Right atrium auricular region (tissue), 2 donors: ENCODE measurements around the gene PGM1. TPM values are rescaled to one million over a fixed set of nuclear protein-coding genes. Genes with fewer than 3 reads are reported as not detected.

Source experiments
- DNase-seq: peaks from one replicate; pipeline ENCODE4 v3.0.0-alpha.2; 2019; ENCODE audit warnings: low spot score
- H3K27ac ChIP-seq, 2 donors: fragments of 200-600 bp; sonication (generic); 1 replicate in 1 of 2; 2 replicates in 1 of 2; pipeline ENCODE4 v1.5.1; 2016 to 2019
- H3K27me3 ChIP-seq, 2 donors: fragments of 200-600 bp; sonication (generic); one replicate each; pipeline versions ENCODE4 v1.5.1 to v1.6.0; 2017 to 2019
- H3K36me3 ChIP-seq: fragments of 200-600 bp; sonication (generic); one replicate; pipeline ENCODE4 v1.5.1; 2016
- H3K4me1 ChIP-seq, 2 donors: fragments of 200-600 bp; sonication (generic); one replicate each; pipeline versions ENCODE4 v1.5.1 to v1.6.0; 2017 to 2019
- H3K4me3 ChIP-seq, 2 donors: fragments of 200-600 bp; sonication (generic); 1 replicate in 1 of 2; 2 replicates in 1 of 2; pipeline ENCODE4 v1.5.1; 2017 to 2019; ENCODE audit warnings: mild to moderate bottlenecking in 1 of 2, moderate library complexity in 1 of 2
- H3K9me3 ChIP-seq, 2 donors: fragments of 200-600 bp; sonication (generic); one replicate each; pipeline ENCODE4 v1.5.1; 2019
- total RNA-seq, 2 donors: library from RNA; depleted of rRNA; stranded (reverse); fragments of >200 nt; gene quantifications; one replicate each; pipeline ENCODE4 v1.1.0, GENCODE V29; 2016
- TF ChIP-seq, protein P1 (sequence below), 2 donors: fragments of 200-600 bp; sonication (generic); IDR thresholded peaks; one replicate each; pipeline ENCODE4 v1.5.1; 2019; ENCODE audit warnings: antibody characterized with exemption in 2 of 2

The PGM1 gene
- total RNA-seq, 2 donors from 2014 or later = 171 to 258 TPM

GRCh38 chr1:63635681-63636080 is 42.5 kb downstream of the PGM1 start:
- DNase-seq = no peak
- no peaks in the 10 kb centered on the region for H3K27me3 ChIP-seq
- TF ChIP-seq, protein P1, sequence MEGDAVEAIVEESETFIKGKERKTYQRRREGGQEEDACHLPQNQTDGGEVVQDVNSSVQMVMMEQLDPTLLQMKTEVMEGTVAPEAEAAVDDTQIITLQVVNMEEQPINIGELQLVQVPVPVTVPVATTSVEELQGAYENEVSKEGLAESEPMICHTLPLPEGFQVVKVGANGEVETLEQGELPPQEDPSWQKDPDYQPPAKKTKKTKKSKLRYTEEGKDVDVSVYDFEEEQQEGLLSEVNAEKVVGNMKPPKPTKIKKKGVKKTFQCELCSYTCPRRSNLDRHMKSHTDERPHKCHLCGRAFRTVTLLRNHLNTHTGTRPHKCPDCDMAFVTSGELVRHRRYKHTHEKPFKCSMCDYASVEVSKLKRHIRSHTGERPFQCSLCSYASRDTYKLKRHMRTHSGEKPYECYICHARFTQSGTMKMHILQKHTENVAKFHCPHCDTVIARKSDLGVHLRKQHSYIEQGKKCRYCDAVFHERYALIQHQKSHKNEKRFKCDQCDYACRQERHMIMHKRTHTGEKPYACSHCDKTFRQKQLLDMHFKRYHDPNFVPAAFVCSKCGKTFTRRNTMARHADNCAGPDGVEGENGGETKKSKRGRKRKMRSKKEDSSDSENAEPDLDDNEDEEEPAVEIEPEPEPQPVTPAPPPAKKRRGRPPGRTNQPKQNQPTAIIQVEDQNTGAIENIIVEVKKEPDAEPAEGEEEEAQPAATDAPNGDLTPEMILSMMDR (IDR thresholded peaks at IDR 0.05) = no peak
- H3K27ac ChIP-seq = no peak overlapping the region
- H3K36me3 ChIP-seq = peaks cover 82% of the 10 kb centered on the region
- no peaks in the 10 kb centered on the region for H3K4me1 ChIP-seq
- no peak overlapping the region for H3K4me3 ChIP-seq
- H3K9me3 ChIP-seq = no peaks in the 10 kb centered on the region

DNA sequence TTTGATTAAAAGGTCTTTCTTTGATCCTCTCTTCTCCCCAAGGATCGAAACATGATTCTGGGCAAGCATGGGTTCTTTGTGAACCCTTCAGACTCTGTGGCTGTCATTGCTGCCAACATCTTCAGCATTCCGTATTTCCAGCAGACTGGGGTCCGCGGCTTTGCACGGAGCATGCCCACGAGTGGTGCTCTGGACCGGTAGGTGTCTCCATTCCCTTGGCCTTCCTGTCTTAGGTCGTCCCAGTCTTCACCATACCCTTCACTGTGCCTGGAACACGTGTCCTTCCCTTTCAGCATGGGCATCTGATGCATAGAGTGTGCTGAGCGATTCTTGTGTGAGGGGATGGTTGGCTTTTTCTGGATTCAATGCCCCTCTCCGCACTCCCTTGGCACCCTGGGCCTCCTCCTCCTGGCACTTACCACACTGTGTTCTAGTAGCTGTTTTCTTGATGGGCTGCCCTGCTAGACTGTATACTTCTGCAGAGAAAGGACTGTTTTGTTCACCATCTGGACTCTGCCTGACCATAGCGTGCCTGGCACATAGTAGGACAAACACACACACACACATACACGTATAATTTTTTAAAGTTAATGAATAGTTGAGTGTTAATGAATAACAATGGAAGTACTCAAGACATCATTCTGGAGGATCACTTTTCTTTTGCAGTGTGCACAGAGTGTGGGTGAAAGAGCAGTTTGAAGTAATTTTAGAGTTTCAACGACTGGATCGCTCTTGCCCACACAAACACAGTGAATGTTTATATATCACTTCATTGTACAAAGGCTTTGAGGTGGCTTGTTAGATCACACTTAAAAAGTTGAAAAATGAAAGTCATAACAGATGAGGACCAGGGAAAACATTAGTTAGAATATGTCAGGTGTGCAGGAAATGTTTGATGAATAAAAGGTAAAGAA is 43.2 kb downstream of the PGM1 start:
- Histone ChIP-seq H3K36me3 (peaks cover 76% of the 10 kb centered on the region), H3K9me3 (no peaks in the 10 kb centered on the region), H3K4me3 (no peak overlapping the region), H3K4me1 (no peaks in the 10 kb centered on the region), H3K27me3 (no peaks in the 10 kb centered on the region), H3K27ac (no peak overlapping the region)
- TF ChIP-seq, protein P1 (IDR thresholded peaks at IDR 0.05) = no peak
- no peak for DNase-seq

DNA sequence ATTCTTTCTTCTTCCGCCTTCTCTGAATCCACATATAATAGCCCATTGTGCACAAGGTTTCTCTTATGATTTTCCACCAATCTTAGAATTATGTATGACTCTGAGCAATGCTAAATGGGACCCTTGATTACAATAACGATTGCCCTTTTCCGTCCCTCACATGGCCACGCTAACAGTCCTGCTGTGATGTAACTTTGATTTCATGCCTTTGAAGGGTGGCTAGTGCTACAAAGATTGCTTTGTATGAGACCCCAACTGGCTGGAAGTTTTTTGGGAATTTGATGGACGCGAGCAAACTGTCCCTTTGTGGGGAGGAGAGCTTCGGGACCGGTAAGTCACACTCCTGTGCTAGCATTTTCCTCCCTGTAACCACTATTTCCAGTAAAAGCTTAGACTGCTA is 45.3 kb downstream of the PGM1 start:
- peaks cover 58% of the 10 kb centered on the region for H3K36me3 ChIP-seq
- no peak overlapping the region for H3K4me3 ChIP-seq
- TF ChIP-seq, protein P1 (IDR thresholded peaks at IDR 0.05) = no peak
- H3K27me3 ChIP-seq = no peaks in the 10 kb centered on the region
- H3K9me3 ChIP-seq = no peaks in the 10 kb centered on the region
- H3K27ac ChIP-seq = no peak overlapping the region
- no peak for DNase-seq
- peaks cover 0 to 5% of the 10 kb centered on the region in 2 donors for H3K4me1 ChIP-seq

DNA sequence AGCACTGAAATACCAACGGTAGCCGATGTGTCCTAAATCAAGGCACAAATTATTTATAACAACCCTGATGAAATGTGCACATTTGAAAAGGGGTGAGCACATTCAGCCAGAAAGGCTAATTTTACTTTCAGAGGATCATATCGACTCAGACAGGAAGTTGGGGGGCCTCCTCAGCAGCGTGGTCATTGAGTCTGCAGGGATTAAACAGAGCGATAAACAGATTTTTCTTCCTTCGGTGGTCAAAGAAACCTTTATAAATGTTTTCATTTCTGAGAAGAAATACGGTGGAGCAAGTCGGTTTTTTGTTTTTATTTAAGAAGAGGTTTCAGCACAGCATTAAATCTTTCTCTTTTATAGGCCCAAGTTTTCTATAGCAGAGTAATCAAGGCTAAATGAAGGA is 45.7 kb downstream of the PGM1 start:
- Histone ChIP-seq H3K27ac (no peak overlapping the region), H3K36me3 (peaks cover 58% of the 10 kb centered on the region), H3K27me3 (no peaks in the 10 kb centered on the region), H3K4me1 (peaks cover 0 to 9% of the 10 kb centered on the region in 2 donors), H3K4me3 (no peak overlapping the region), H3K9me3 (no peaks in the 10 kb centered on the region)
- TF ChIP-seq, protein P1 (IDR thresholded peaks at IDR 0.05) = no peak
- DNase-seq = no peak

DNA sequence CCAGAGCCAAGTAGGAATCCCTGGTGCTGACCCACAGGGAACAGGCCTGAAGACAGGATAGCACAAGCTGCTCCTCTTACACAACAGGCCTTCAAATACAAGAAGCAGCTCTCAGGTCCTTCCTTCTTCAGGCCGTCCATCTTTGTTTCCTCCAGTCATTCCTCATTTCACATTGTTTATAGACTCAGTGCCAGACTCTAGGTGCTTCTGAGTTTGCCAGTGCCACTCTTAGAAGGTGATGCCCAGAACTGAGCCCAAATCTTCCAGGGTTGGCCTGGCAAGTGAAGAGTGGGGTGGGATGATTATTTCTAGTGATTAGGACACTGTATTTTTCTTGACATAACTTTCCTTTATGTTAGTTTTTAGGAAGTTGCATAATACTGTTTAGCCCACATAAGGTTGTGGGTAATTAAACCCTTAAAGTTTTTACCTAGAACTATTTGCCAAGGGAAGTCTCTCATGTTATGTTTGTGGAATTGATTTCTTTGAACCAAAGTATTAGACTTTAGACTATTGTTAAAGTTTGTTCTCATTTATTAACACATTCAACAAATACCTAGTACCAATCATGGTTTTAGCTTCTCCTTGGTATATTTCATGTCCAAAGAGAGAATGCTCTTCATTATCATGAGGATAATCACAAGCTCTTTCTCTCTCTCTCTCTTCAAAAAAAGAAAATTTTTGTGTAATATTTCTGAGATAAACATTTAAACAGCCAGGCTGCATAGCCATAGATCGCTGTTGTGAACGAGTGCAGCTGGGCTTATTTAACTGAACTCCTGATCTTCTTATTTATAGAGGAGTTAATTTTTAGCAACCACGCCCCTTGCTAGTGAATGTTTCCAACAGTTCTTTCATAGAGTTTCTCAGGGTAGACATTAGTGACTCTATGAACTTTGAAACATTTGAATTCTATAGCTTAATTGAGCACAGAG is 47.7 kb downstream of the PGM1 start:
- peaks cover 40% of the 10 kb centered on the region for H3K36me3 ChIP-seq
- no peaks in the 10 kb centered on the region for H3K27me3 ChIP-seq
- peaks cover 0 to 28% of the 10 kb centered on the region in 2 donors for H3K4me1 ChIP-seq
- H3K4me3 ChIP-seq = no peak overlapping the region
- H3K27ac ChIP-seq = no peak overlapping the region
- no peak for DNase-seq
- no peaks in the 10 kb centered on the region for H3K9me3 ChIP-seq
- TF ChIP-seq, protein P1 (IDR thresholded peaks at IDR 0.05) = no peak
